Thoracic aorta (tissue), 2 donors: Measurements from ENCODE around the gene CNN2. TPM values are rescaled to one million over a fixed set of nuclear protein-coding genes. Genes with fewer than 3 reads are reported as not detected.

Source experiments
- ATAC-seq: fragments of 150-250 bp; one replicate; pipeline ENCODE4 v1.8.0; 2017; ENCODE audit warnings: low read depth; ENCODE audit not compliant: insufficient number of reproducible peaks, low FRiP score
- DNase-seq: peaks from one replicate; pipeline ENCODE4 v3.0.0-alpha.2; 2020; ENCODE audit warnings: low spot score
- H3K27ac ChIP-seq, 2 donors: fragments of 200-600 bp; sonication (generic); 1 replicate in 1 of 2; 2 replicates in 1 of 2; pipeline ENCODE4 v1.5.1; 2016; ENCODE audit warnings: mild to moderate bottlenecking in 2 of 2, moderate library complexity in 2 of 2
- H3K27me3 ChIP-seq: fragments of 200-600 bp; sonication (generic); replicated peaks from 2 replicates; pipeline ENCODE4 v1.6.0; 2016; ENCODE audit warnings: mild to moderate bottlenecking; ENCODE audit not compliant: insufficient read depth
- H3K36me3 ChIP-seq: fragments of 200-600 bp; sonication (generic); one replicate; pipeline ENCODE4 v1.5.1; 2016
- H3K4me1 ChIP-seq, 2 donors: fragments of 200-600 bp; sonication (generic); 1 replicate in 1 of 2; 2 replicates in 1 of 2; pipeline versions ENCODE4 v1.5.1 to v1.6.0; 2016; ENCODE audit warnings: low read depth in 2 of 2, mild to moderate bottlenecking in 1 of 2; ENCODE audit not compliant: control insufficient read depth in 1 of 2
- H3K4me3 ChIP-seq: fragments of 200-600 bp; sonication (generic); 2 replicates; pipeline ENCODE4 v1.5.1; 2016; ENCODE audit warnings: mild to moderate bottlenecking
- H3K9me3 ChIP-seq: fragments of 200-600 bp; sonication (generic); 2 replicates; pipeline ENCODE4 v1.5.1; 2016
- total RNA-seq, 2 donors: library from RNA; depleted of rRNA; stranded (reverse); fragments of >200 nt; gene quantifications; one replicate each; pipeline versions ENCODE4 v1.1.0 to v1.2.3, GENCODE V29; 2016
- TF ChIP-seq, protein P1 (sequence below): fragments of 200-600 bp; sonication (generic); IDR thresholded peaks from one replicate; pipeline ENCODE4 v1.5.1; 2019; ENCODE audit warnings: antibody characterized with exemption

The CNN2 gene
- total RNA-seq, 2 donors from 2014 or later, result 96.9 to 193 TPM

DNA sequence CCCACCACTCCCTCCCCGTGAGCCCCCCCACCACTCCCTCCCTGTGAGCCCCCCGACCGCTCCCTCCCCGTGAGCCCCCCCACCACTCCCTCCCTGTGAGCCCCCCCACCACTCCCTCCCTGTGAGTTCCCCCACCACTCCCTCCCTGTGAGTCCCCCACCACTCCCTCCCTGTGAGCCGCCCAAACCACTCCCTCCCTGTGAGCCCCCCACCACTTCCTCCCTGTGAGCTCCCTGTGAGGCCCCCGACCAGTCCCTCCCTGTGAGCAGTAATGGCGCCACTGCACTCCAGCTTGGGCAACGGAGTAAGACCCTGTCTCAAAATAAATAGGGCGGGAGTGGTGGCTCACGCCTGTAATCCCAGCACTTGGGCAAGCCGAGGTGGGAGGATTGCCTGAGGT lies 23.4 kb downstream of the CNN2 start:
- TF ChIP-seq, protein P1, sequence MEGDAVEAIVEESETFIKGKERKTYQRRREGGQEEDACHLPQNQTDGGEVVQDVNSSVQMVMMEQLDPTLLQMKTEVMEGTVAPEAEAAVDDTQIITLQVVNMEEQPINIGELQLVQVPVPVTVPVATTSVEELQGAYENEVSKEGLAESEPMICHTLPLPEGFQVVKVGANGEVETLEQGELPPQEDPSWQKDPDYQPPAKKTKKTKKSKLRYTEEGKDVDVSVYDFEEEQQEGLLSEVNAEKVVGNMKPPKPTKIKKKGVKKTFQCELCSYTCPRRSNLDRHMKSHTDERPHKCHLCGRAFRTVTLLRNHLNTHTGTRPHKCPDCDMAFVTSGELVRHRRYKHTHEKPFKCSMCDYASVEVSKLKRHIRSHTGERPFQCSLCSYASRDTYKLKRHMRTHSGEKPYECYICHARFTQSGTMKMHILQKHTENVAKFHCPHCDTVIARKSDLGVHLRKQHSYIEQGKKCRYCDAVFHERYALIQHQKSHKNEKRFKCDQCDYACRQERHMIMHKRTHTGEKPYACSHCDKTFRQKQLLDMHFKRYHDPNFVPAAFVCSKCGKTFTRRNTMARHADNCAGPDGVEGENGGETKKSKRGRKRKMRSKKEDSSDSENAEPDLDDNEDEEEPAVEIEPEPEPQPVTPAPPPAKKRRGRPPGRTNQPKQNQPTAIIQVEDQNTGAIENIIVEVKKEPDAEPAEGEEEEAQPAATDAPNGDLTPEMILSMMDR, result no peak
- H3K36me3 ChIP-seq, result no peaks in the 10 kb centered on the region

DNA sequence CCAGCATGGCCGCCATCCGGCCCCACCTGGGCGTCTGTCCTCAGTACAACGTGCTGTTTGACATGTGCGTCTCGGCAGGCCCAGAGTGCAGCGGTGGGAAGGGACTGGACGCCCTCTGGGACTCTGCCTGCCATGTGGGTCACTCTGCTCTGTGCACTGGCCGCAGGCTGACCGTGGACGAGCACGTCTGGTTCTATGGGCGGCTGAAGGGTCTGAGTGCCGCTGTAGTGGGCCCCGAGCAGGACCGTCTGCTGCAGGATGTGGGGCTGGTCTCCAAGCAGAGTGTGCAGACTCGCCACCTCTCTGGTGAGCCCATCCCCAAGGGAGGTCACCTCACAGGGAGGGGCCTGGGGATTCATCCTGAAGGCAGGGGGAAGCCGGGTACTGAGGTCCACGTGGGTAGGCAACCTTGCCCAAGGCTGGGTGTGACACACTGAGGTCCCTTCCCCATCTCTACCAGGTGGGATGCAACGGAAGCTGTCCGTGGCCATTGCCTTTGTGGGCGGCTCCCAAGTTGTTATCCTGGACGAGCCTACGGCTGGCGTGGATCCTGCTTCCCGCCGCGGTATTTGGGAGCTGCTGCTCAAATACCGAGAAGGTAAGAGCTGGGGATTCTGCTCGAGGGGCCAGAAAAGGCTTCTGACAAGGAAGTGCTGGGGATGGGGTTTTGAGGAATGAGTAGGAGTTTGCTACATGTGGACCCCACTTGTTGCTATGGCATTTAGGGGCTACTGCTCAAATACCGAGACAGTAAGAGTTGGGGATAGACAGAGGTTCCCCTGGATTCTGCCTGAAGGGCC lies 24.8 kb downstream of the CNN2 start:
- Histone ChIP-seq H3K27ac (no peak overlapping the region), H3K4me1 (no peaks in the 10 kb centered on the region), H3K27me3 (no peaks in the 10 kb centered on the region), H3K36me3 (no peaks in the 10 kb centered on the region), H3K9me3 (peaks cover 4% of the 10 kb centered on the region), H3K4me3 (no peak overlapping the region)
- TF ChIP-seq, protein P1, result no peak
- ATAC-seq, result no peak
- DNase-seq, result no peak

More for the DNA sequence above, 23.4 kb downstream of the CNN2 start:
- DNase-seq, result no peak
- Histone ChIP-seq H3K27ac (no peak overlapping the region), H3K4me1 (no peaks in the 10 kb centered on the region), H3K27me3 (no peaks in the 10 kb centered on the region), H3K4me3 (no peak overlapping the region), H3K9me3 (no peaks in the 10 kb centered on the region)
- ATAC-seq, result no peak

- DNase-seq, result no peak
- Histone ChIP-seq H3K36me3 (no peaks in the 10 kb centered on the region), H3K27me3 (no peaks in the 10 kb centered on the region), H3K4me1 (no peaks in the 10 kb centered on the region), H3K9me3 (peaks cover 10% of the 10 kb centered on the region), H3K27ac (no peak overlapping the region), H3K4me3 (no peak overlapping the region)
- ATAC-seq, result no peak
- TF ChIP-seq, protein P1, result no peak
These were observed 25.4 kb downstream of the CNN2 start for GRCh38 chr19:1051791-1052190.

- Histone ChIP-seq H3K36me3 (no peaks in the 10 kb centered on the region), H3K27me3 (no peaks in the 10 kb centered on the region), H3K4me3 (no peak overlapping the region), H3K4me1 (no peaks in the 10 kb centered on the region), H3K9me3 (peaks cover 17% of the 10 kb centered on the region), H3K27ac (no peak overlapping the region)
- ATAC-seq (no peak), DNase-seq (no peak)
- TF ChIP-seq, protein P1, result no peak
These were observed 26.1 kb downstream of the CNN2 start for GRCh38 chr19:1052349-1052975.
